ENCODE results near the gene UGGT2.
"Not testable (repeated sequence)": the region's sequence is repeated elsewhere in the genome, so short reads cannot be mapped to it uniquely, and the experiment has no call there.

Gene UGGT2

DNA sequence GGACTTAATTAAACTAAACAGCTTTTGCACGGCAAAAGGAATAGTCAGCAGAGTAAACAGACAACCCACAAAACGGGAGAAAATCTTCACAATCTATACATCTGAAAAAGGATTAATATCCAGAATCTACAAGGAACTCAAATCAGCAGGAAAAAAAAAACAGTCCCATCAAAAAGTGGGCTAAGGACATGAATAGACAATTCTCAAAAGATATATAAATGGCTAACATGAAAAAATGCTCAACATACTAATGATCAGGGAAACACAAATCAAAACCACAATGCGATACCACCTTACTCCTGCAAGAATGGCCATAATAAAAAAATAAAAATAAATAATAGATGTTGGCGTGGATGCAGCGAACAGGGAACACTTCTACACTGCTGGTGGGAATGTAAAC, 1.7 kb downstream of the UGGT2 start:
- DNase-seq (ENCODE audit: low spot score) = not testable (repeated sequence)

- not testable (repeated sequence) for DNase-seq (ENCODE audit: low spot score)
Measured at GRCh38 chr13:96050955-96051354, 2.2 kb downstream of the UGGT2 start.

DNA sequence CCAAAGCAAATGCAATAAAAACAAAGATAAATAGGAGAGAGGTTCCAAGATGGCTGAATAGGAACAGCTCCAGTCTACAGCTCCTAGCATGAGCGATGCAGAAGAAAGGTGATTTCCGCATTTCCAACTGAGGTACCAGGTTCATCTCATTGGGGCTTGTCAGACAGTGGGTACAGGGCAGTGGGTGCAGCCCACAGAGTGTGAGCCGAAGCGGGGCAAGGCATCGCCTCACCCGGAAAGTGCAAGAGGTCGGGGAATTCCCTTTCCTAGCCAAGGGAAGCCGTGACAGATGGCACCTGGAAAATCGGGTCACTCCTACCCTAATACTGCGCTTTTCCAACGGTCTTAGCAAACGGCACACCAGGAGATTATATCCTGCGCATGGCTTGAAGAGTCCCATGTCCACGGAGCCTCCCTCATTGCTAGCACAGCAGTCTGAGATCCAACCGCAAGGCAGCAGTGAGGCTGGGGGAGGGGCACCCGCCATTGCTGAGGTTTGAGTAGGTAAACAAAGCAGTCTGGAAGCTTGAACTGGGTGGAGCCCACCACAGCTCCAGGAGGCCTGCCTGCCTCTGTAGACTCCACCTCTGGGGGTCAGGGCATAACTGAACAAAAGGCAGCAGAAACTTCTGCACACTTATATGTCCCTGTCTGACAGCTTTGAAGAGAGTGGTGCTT, 6.6 kb downstream of the UGGT2 start:
- not testable (repeated sequence) for DNase-seq (ENCODE audit: low spot score)

DNA sequence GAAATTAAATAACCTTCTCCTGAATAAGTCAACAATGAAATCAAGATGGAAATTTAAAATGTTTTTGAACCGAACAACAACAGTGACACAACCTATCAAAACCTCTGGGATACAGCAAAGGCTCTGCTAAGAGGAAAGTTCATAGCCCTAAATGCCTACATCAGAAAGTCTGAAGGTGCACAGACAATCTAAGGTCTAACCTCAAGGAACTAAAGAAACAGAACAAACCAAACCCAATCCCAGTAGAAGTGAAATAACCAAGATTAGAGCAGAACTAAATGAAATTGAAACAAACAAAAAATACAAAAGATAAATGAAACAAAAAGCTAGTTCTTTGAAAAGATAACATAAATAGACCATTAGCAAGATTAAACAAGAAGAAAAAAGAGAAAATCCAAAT, 9.0 kb downstream of the UGGT2 start:
- DNase-seq (ENCODE audit: low spot score) = no peak

GRCh38 chr13:96041326-96042110, 11.7 kb downstream of the UGGT2 start:
- DNase-seq (ENCODE audit: low spot score) = no peak

DNA sequence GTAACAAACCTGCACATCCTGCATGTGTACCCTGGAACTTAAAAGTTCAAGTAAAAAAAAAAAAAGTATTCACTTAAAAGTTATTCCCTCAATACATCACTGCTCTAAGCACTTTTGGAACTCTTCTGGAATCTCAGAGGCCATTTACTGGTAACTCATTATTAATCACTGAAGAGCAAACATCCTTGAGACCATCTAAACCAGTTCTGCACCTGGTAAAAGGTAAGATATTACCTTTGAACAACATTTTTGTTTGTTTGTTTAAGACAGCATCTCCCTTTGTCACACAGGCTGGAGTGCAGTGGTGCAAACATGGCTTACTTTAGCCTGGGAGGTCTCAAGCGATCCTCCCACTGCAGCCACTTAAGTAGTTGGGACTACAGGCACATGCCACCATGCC, 16.7 kb downstream of the UGGT2 start:
- DNase-seq (ENCODE audit: low spot score) = no peak

- no peak for DNase-seq (ENCODE audit: low spot score)
Measured at GRCh38 chr13:96034662-96035061, 18.5 kb downstream of the UGGT2 start.

DNA sequence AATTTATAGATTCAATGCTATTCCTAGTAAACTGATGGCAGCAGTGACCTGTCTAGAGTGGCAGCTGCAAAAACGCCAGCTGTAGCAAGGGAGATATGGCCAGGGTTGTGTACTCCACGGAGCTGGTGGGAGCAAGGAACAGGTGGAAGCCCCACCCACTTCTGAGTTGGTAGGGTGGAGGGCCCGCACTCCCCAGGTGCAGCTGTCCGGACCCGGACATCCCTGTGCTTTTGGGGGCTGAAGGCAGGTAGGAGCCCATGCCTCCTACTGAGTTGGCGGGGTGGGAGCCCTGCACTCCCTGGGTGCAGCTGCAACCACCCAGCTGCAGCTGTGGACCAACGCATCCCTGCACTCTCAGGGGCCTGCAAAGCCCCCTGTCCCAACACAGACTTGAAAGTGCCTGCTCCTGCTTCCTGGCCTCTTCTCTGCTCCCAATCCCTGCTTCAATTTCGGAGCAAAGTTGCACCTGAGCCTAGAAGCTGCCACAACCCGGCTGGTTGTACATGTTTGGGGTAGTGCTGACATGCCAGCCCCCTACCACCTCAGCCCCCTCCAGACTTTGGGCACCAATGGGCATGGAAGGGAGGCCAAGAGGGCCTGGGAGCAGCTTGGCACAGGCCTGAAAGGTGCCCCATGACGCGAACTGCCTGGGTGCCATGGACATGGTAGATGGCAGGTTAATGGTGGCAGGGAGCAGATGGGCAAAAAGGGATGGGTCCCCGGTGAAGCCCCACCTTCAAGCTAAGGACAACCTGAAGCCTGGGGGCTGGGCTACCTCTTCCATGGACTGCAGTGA, 19.8 kb downstream of the UGGT2 start:
- no peak for DNase-seq (ENCODE audit: low spot score)

DNA sequence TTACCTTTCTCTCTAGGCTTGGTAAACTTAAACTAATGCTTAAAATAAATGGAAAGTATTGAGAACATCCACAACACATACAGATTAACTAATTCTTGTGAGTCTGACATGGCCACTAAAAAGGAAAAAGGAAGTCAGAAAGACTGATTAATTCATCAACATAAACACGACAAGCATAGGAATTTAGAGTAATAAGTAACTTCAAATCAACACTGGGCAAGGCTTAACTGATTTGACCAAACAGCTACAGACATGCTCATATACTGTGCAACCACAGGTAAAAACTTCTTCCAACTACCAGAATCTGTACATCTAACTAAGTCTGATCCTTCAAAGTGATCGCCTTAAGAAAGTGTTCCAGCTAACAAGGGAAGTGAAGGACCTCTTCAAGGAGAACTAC, 20.5 kb downstream of the UGGT2 start:
- DNase-seq (ENCODE audit: low spot score) = no peak

DNA sequence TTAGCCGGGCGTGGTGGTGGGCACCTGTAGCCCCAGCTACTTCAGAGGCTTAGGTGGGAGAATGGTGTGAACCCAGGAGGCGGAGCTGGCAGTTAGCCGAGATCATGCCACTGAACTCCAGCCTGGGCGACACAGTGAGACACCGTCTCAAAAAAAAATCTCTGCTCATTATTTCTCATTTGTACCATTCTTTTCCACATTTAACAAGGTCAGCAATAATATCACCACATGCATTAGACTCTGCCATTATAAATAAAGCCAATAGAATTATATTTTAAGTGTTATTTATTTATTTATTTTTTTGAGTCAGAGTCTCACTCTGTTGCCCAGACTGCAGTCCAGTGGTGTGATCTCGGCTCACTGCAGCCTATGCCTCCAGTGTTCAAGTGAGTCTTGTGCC, 24.2 kb downstream of the UGGT2 start:
- no peak for DNase-seq (ENCODE audit: low spot score)

DNA sequence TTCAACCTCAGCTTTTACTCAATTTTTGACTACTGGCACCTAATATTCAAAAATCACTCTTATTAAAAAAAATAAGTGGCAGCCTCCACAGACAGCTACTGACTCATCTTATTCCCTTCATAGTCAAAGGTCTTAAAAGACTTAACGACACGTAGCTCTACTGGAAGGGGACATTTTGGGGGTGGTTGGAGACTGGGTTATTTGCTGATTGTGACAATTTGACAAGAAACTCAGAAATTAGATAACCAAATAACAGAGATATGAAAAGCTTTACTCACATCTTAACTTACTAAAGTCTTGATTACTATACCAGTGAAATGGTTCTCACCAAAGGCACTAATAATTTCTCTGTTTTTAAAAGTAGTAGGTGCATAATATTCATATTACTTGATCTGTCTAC, 25.7 kb downstream of the UGGT2 start:
- DNase-seq (ENCODE audit: low spot score) = no peak

DNA sequence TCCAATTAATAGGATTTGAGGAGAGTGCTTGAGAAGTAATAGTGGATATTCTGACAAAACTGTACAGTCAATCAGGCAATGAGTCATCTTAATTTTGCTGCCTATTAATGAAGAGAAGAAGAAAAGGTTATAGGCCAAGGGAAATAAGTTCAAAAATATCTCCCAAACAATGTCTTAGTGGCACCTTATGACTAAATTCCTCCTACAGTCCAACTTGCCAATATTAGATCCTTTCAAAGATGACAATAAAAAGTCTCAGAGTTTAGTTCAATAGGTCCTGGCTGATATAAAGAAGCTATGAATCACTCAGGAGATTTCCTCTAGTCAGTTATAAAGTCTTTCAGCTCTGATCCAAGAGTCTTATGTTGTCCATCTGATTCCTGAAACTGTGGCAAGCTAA, 27.9 kb downstream of the UGGT2 start:
- DNase-seq (ENCODE audit: low spot score) = no peak

GRCh38 chr13:96020931-96021330, 32.3 kb downstream of the UGGT2 start:
- no peak for DNase-seq (ENCODE audit: low spot score)

DNA sequence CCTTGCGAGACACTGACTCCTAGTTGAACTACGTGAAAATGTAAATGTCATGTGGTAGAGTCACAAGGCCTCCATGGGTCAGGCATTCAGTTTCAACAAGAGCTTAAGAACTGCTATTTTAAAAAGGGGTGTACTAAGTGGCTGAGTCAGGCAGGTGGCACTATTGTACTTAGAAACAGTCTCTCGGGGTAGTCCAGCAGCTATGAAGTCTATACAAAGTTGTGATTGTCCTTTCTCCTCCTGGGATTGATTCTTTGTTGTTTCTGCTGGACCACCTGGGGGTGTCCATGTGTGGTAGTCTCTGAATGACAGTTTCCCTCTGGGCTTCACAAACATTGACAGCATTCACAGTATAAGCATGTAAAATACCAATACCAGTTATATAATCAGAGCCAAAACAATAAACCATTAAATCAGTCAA, 33.0 kb downstream of the UGGT2 start:
- DNase-seq (ENCODE audit: low spot score) = peak; percentile 53

- DNase-seq (ENCODE audit: low spot score) = no peak
Measured at GRCh38 chr13:96018135-96018534, 35.1 kb downstream of the UGGT2 start.

DNA sequence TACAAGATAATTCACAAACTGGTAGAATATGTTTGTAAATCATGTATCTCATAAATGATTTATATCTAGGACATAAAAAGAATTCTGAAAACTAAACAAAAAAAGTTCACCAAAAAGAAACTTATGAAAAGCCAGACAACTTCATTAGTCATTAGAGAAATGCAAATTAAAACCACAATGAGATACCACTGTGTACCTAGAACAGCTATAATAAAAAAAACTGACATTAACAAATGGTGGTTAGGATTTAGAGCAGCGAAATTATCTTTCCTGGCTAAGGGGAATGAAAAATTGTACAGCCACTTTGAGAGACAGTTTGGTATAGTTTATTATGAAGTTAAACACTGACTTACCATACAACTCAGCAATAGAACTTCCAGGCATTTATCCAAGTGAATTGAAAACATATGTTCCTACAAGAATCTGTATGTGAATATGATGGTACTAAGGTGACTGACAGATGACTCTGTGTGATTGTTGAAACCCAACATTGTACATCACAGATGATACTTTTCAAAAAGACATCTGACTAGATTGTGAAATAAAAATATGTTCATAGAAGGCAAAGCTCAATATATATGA, 41.8 kb downstream of the UGGT2 start:
- DNase-seq (ENCODE audit: low spot score) = no peak

- no peak for DNase-seq (ENCODE audit: low spot score)
Measured at GRCh38 chr13:96003304-96003703, 49.9 kb downstream of the UGGT2 start.

DNA sequence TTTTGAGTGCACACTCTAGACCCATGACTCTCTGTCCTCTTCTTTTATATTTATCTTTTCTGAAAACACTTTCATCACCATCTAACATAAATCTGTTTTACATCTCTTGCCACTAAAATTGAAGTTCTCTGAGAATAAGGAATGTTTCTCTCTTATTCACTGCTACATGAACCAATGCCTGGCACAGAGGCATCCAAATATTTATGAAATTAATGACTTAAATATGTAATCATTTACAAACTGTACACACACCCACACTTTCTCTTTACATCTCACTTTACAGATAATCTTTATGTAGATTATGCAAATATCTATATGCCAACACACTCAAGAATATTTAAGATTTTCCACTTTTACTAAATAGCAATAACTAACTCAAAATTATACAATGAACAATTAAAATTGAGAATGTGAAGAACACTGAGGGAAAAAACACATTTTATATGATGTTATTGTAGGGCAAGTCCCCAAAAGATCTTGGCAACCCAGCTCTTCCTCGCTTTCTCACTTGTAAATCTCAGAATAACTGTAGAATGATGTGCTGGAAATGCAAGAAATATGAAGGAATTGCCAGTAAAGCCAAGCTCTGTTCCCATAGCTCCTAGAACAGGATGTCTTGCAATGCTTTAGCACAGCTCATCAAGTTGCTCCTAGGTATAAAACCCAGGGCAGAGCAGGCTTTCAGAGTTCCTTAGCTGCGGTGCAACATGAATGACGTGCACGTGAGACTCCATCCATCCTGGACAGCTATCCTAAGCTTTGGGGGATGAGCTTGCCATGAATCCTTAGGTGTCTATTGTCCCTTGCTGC, 50.7 kb downstream of the UGGT2 start:
- DNase-seq (ENCODE audit: low spot score) = no peak

- DNase-seq (ENCODE audit: low spot score) = no peak
Measured at GRCh38 chr13:96000069-96000468, 53.1 kb downstream of the UGGT2 start.

DNA sequence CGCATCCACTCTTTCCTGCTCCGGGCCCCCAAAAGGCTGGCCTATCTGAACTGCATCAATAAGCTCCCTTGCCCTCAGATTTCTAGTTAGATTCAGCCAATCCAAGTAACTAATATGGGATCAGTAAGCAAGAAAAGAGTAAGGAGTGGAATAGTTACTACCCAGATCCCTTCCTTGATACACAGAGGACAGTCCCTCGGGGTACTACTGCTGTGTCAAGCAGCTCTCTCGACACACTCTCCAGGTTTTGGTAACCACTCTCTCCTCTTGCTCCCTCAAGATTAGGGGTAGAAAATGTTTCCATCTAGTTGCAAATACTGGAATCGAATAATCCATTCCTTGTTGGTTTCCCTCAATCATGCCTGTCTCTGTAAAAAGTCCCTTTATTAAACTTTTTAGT, 65.4 kb downstream of the UGGT2 start:
- DNase-seq (ENCODE audit: low spot score) = no peak

GRCh38 chr13:95982144-95982543, 71.1 kb downstream of the UGGT2 start:
- no peak for DNase-seq (ENCODE audit: low spot score)

GRCh38 chr13:95972651-95973050, 80.5 kb downstream of the UGGT2 start:
- not testable (repeated sequence) for DNase-seq (ENCODE audit: low spot score)

Data from ecto neural progenitor cell (in vitro differentiated cells).